NOMO-1 treated with dmso at 0.1 percent for 144 hours (cell line): ENCODE measurements around the gene KANK2.

Experiments
- DNase-seq: peaks from one replicate; lab custom pipeline; 2025; ENCODE audit not compliant: unreplicated experiment; lab: John Stamatoyannopoulos, UW

The KANK2 gene

GRCh38 chr19:11197291-11198174 lies at the start of gene KANK2:
Gene KANK2, minus strand, starts transcription at chr19:11197545. Its CDS starts 3,034 bp downstream, at chr19:11194511.
- DNase-seq, result peak; percentile 52

DNA sequence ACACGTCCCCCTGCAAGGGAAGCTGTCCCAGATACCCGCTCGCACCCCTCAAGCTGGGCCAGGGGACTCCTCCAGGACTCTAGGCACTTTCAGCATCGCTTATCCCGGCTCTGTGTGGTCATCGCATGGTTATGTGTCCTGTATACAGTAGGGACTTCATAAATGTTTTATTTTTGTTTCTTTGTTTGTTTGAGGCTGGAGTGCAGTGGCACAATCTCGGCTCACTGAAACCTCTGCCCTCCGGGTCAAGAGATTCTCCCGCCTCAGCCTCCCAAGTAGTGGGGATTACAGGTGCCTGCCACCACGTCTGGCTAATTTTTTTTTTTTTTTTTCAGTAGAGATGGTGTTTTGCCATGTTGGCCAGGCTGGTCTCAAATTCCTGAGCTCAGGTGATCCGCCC lies 49.6 kb upstream of the KANK2 start:
- no peak for DNase-seq

GRCh38 chr19:11244846-11245589 lies 47.7 kb upstream of the KANK2 start:
- DNase-seq, result no peak

- no peak for DNase-seq
Measured at GRCh38 chr19:11243798-11244169, 46.4 kb upstream of the KANK2 start.

GRCh38 chr19:11242864-11243797 lies 45.8 kb upstream of the KANK2 start:
- DNase-seq, result no peak

DNA sequence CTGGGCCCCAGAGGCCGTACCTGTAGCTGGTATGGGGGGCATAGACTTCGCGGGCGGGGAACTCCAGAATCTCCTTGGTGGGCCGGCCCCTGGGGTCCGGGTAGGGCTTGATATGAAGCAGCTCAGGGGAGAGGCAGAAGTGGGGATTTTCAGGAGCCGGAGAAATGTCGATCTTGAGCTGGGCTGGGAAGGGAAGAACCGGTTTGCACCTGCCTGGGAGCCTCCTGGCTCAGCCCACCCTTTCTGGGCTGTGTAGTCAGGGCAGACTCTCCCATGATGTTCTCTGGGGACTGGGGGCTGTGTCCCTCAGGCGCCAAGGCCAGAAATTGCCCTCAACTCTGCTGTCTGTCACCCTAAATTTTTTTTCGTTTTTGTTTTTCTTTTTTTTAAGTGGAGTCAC lies 44.7 kb upstream of the KANK2 start:
- no peak for DNase-seq

GRCh38 chr19:11240008-11240444 lies 42.7 kb upstream of the KANK2 start:
- no peak for DNase-seq

- DNase-seq, result no peak
Measured at GRCh38 chr19:11239377-11240000, 42.1 kb upstream of the KANK2 start, which contains the start of gene ANGPTL8. Gene ANGPTL8, plus strand, starts transcription at chr19:11239619. Its CDS starts 19 bp downstream, at chr19:11239638.

DNA sequence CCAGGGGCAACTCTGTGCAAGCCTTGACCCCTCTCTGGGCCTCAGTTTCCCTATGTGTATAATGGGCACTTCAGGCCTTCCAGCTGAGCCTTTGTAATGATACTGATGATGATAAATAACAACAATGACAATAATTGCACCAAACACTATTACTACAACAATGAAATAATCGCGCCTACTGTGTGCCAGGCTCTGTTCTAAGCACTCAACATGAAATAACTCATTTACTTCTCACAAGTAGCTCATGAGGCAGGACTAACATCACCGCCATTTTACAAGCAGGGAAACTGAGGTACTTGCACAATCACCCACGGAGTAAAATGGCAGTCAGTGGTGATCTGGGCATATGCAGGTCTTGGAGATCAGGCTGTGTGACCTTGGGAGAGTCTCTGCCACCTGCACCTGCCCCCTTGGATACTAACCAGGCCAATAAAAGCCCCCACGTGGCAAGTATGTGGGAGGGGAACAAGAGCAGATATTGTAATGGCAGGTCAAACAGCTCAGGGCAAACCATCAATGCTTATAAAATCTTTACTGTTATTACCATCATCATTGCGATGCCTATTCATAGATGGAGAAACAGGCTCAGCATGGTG lies 41.5 kb upstream of the KANK2 start:
- no peak for DNase-seq

- no peak for DNase-seq
Measured at GRCh38 chr19:11238041-11238440, 40.7 kb upstream of the KANK2 start.

DNA sequence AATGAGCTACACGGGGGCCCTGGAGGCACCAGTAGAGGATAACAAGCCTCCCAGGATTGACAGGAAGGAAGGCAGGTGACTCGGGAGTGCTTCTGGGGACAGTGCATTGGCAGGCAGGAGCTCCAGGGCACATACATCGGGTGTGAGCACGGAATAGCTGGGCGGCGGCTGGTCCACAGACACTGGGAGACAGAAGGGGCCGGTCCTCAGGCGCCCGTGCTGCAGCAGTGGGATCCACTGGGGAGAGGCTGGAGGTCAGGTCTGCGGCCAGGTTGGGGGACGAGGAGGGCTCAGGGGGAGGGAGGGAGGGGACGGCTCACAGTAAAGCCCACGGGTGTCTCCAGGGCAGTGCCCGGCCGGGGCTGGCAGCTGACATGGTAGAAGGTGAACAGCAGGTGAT lies 40.0 kb upstream of the KANK2 start:
- no peak for DNase-seq

DNA sequence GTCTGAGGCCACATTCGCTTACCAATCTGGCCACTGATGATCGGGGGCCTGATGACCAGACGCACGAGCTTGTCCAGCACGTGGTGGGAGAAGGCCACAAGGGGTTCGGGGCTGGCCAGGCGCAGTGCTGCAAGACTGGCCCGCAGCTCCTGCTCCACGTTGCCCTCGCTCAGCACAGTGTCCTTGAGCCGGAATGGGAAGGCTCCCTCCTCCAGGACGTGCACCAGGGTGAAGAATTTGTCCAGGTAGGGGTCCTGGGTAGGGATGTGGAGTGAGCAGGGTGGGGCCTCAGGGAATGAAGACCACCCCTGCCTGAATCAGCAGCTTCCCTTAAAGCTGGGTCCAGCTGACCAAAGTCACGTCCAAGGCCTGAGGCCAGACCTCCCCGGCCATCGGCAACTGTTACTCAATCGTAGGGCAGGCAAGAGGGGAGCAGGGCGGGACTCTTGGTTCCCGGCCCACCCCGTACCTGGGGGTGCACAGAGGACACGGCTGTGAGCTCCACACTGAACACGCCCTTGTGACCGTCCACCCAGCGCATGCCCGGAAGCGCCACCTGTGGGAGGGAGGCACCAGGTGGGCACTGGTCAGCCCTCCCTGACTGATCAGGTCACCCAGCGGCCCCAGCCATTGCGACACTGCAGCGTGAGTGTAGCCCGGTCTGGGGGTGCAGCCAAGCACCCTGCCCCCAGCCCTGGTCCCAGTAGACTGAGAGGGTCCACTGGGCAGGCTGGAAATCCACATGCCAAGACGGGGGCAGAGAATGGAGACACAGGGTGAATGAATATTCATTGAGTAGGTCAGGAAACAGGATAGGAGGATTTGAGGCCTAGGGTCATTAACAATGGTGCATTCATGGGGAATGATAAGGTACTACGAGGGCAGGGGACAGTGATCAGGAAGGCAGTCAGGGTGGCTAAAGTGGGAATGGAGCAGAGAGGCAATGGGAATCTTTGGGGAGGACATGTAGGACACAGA lies 39.3 kb upstream of the KANK2 start:
- no peak for DNase-seq

GRCh38 chr19:11234486-11235075 lies 37.2 kb upstream of the KANK2 start:
- DNase-seq, result no peak

GRCh38 chr19:11233073-11233472 lies 35.7 kb upstream of the KANK2 start:
- no peak for DNase-seq

DNA sequence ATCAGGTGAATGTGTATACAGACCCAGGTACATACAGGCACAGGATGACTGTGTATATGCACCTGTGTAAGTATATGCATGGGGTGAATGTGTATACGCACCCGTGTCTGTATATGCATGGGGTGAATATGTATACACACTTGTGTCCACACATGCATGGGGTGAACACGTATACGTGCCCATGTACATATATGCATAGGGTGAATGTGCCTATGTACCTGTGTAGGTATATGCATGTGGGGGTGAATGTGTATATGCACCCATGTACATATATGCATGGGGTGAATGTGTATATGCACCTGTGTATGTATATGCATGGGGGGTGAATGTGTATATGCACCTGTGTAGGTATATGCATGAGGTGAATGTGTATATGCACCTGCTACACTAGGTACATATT lies 35.2 kb upstream of the KANK2 start:
- DNase-seq, result no peak

DNA sequence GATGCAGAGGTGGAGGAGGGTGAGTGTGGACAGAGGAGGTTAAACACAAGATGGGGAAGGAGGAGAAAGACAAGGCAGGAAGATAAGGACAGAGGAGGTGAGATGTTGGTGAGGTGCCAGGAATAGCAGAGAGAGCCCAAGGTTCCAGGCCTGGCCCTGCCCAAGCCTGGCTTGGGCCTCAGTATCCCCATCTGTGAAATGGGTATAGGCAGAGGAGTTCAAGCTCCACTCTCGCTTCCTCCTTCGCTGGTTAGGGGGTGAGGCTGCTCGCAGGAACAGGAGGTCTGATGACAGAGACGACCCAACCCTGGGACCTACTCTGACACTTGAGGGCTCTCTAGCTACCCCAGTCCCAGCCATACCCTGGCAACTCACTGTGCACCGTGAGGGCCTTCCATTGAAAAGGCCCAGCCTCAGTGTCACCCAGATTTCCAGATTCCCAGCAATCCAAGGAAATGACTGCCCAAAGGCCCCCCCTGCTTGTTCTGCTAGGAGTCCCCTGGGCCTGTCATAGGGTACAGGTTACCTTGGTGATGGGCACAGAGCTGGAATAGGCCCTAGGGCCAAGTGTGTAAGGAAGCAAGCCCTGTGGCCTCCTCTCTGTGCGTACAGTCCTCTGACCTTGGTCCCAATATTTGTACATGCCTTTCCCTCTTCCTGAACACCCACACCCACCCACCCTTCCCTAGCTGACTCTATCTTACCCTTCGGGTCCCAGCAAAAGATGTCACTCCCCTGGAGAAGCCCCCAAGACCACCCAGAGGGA lies 33.5 kb upstream of the KANK2 start:
- DNase-seq, result no peak

GRCh38 chr19:11227195-11227886 lies 30.0 kb upstream of the KANK2 start:
- DNase-seq, result no peak
